Osteoblast (primary cell): ENCODE data around the gene PRDM11. TPM values are rescaled to one million over a fixed set of nuclear protein-coding genes. Genes with fewer than 3 reads are reported as not detected.

Experiments
- DNase-seq: peaks from one replicate; pipeline ENCODE4 v3.0.0; 2011; ENCODE audit warnings: low spot score, mixed read lengths; ENCODE audit not compliant: insufficient read length; ENCODE audit errors: missing footprints
- H2AFZ ChIP-seq: 2 replicates; pipeline ENCODE4 v1.6.0; 2011; ENCODE audit warnings: mild to moderate bottlenecking, low read length
- H3K27ac ChIP-seq: 2 replicates; pipeline ENCODE4 v1.5.1; 2011; ENCODE audit warnings: mild to moderate bottlenecking, low read depth, low read length, moderate library complexity
- H3K27me3 ChIP-seq: 2 replicates; pipeline ENCODE4 v1.6.0; 2012; ENCODE audit warnings: mild to moderate bottlenecking, control low read depth, inconsistent platforms, low read length, moderate library complexity; ENCODE audit not compliant: insufficient read depth
- H3K36me3 ChIP-seq: 2 replicates; pipeline ENCODE4 v1.5.1; 2011; ENCODE audit warnings: mild to moderate bottlenecking, low read length, control low read depth, moderate library complexity; ENCODE audit not compliant: insufficient read depth
- H3K4me1 ChIP-seq: 2 replicates; pipeline ENCODE4 v1.5.1; 2011; ENCODE audit warnings: mild to moderate bottlenecking, low read length, control low read depth, moderate library complexity; ENCODE audit not compliant: insufficient read depth
- H3K4me2 ChIP-seq: 2 replicates; pipeline ENCODE4 v1.6.0; 2011; ENCODE audit warnings: mild to moderate bottlenecking, low read length; ENCODE audit not compliant: insufficient read depth
- H3K4me3 ChIP-seq: fragments of 200-600 bp; sonication (generic); 3 replicates; pipeline ENCODE4 v1.5.1; 2012; ENCODE audit warnings: mild to moderate bottlenecking, low read length, inconsistent platforms; ENCODE audit not compliant: insufficient read depth
- H3K79me2 ChIP-seq: 2 replicates; pipeline ENCODE4 v1.6.0; 2012; ENCODE audit warnings: mild to moderate bottlenecking, low read length, control low read depth, inconsistent platforms; ENCODE audit not compliant: insufficient read depth
- H3K9me3 ChIP-seq: 2 replicates; pipeline ENCODE4 v1.5.1; 2011; ENCODE audit warnings: low read depth, low read length, control low read depth
- H4K20me1 ChIP-seq: 2 replicates; pipeline ENCODE4 v1.6.0; 2012; ENCODE audit warnings: mild to moderate bottlenecking, low read length, control low read depth; ENCODE audit not compliant: insufficient read depth
- CTCF ChIP-seq: IDR thresholded peaks from 2 replicates; pipeline ENCODE4 v1.5.1; 2011; ENCODE audit warnings: mild to moderate bottlenecking, low read depth, low read length, moderate library complexity; ENCODE audit errors: extremely low read depth
- total RNA-seq: library from RNA; depleted of rRNA; stranded (reverse); fragments of >200 nt; gene quantifications from 2 replicates; pipeline ENCODE4 v1.2.3, GENCODE V29; 2012

The PRDM11 gene
- total RNA-seq, 1 donor, result 5.4 TPM

GRCh38 chr11:45143494-45143893 is 2.9 kb upstream of the PRDM11 start:
- Histone ChIP-seq H3K27ac (no peak overlapping the region), H3K4me1 (peaks cover 13% of the 10 kb centered on the region), H3K27me3 (peaks cover 31% of the 10 kb centered on the region), H2AFZ (no peak overlapping the region), H4K20me1 (no peaks in the 10 kb centered on the region), H3K4me2 (no peak overlapping the region), H3K4me3 (no peak overlapping the region), H3K79me2 (peaks cover 5% of the 10 kb centered on the region), H3K9me3 (no peaks in the 10 kb centered on the region), H3K36me3 (no peaks in the 10 kb centered on the region)
- no peak for TF ChIP-seq CTCF
- no peak for DNase-seq

- Histone ChIP-seq H3K4me3 (no peak overlapping the region), H4K20me1 (peaks cover 4% of the 10 kb centered on the region), H3K4me1 (peaks cover 13% of the 10 kb centered on the region), H3K79me2 (peaks cover 9% of the 10 kb centered on the region), H3K36me3 (no peaks in the 10 kb centered on the region), H3K4me2 (no peak overlapping the region), H3K27ac (no peak overlapping the region), H2AFZ (no peak overlapping the region), H3K27me3 (peaks cover 27% of the 10 kb centered on the region), H3K9me3 (no peaks in the 10 kb centered on the region)
- peak; percentile 44 for DNase-seq
- TF ChIP-seq CTCF, result no peak
Observed at GRCh38 chr11:45144126-45145082, 2.0 kb upstream of the PRDM11 start.

GRCh38 chr11:45145083-45145378 is 1.4 kb upstream of the PRDM11 start:
- H3K4me3 ChIP-seq, result peak overlapping the region; percentile 84
- no peaks in the 10 kb centered on the region for H3K9me3 ChIP-seq
- no peak for TF ChIP-seq CTCF
- peaks cover 10% of the 10 kb centered on the region for H3K79me2 ChIP-seq
- H4K20me1 ChIP-seq, result peaks cover 4% of the 10 kb centered on the region
- no peak overlapping the region for H3K27ac ChIP-seq
- H3K4me2 ChIP-seq, result peak overlapping the region; percentile 90
- H3K27me3 ChIP-seq, result peaks cover 27% of the 10 kb centered on the region
- DNase-seq, result no peak
- H3K4me1 ChIP-seq, result peaks cover 13% of the 10 kb centered on the region
- peak overlapping the region; percentile 16 for H2AFZ ChIP-seq
- H3K36me3 ChIP-seq, result no peaks in the 10 kb centered on the region

- TF ChIP-seq CTCF, result no peak
- Histone ChIP-seq H3K9me3 (no peaks in the 10 kb centered on the region), H3K4me3 (peak overlapping the region; percentile 84), H3K36me3 (no peaks in the 10 kb centered on the region), H3K27me3 (peaks cover 25% of the 10 kb centered on the region), H4K20me1 (peaks cover 7% of the 10 kb centered on the region), H3K27ac (peak overlapping the region; percentile 81), H2AFZ (peak overlapping the region; percentile 69), H3K4me1 (peaks cover 13% of the 10 kb centered on the region), H3K79me2 (peaks cover 12% of the 10 kb centered on the region), H3K4me2 (peak overlapping the region; percentile 90)
- DNase-seq, result peak; percentile 93
Observed at GRCh38 chr11:45145379-45146071, 914 bp upstream of the PRDM11 start.
